GM21717 (cell line): Measurements from ENCODE around the gene PAM.
"Not testable (repeated sequence)": the region's sequence is repeated elsewhere in the genome, so short reads cannot be mapped to it uniquely, and the experiment has no call there.

Experiments used
- ATAC-seq: cut with Tn5 transposase; IDR thresholded peaks from one replicate; pipeline ENCODE4 v1.9.1; 2021; ENCODE audit warnings: mild to moderate bottlenecking, moderate library complexity; ENCODE audit not compliant: unreplicated experiment

Gene PAM

GRCh38 chr5:102981957-102982635 lies 227.0 kb downstream of the PAM start:
- no peak for ATAC-seq

GRCh38 chr5:102986074-102986473 lies 231.0 kb downstream of the PAM start:
- ATAC-seq: no peak

- no peak for ATAC-seq
These were observed 233.4 kb downstream of the PAM start for GRCh38 chr5:102988459-102988858.

GRCh38 chr5:102991802-102992201 lies 236.7 kb downstream of the PAM start:
- ATAC-seq: no peak

GRCh38 chr5:102996011-102996575 lies 241.0 kb downstream of the PAM start:
- no peak for ATAC-seq

- ATAC-seq: no peak
These were observed 243.1 kb downstream of the PAM start for GRCh38 chr5:102998224-102998623.

- no peak for ATAC-seq
These were observed 244.1 kb downstream of the PAM start for GRCh38 chr5:102999191-102999590.

GRCh38 chr5:102999621-103000020 lies 244.5 kb downstream of the PAM start:
- not testable (repeated sequence) for ATAC-seq

- no peak for ATAC-seq
These were observed 245.0 kb downstream of the PAM start for GRCh38 chr5:103000089-103000488.

- no peak for ATAC-seq
These were observed 248.8 kb downstream of the PAM start for GRCh38 chr5:103003872-103004271.

- ATAC-seq: no peak
These were observed 250.2 kb downstream of the PAM start for GRCh38 chr5:103005276-103005675.

GRCh38 chr5:103006921-103007320 lies 251.8 kb downstream of the PAM start:
- ATAC-seq: no peak

- no peak for ATAC-seq
These were observed 255.1 kb downstream of the PAM start for GRCh38 chr5:103010168-103010567.

GRCh38 chr5:103013933-103014552 lies 258.9 kb downstream of the PAM start:
- ATAC-seq: no peak

- ATAC-seq: no peak
These were observed 259.9 kb downstream of the PAM start for GRCh38 chr5:103014983-103015382.

GRCh38 chr5:103016167-103016566 lies 261.1 kb downstream of the PAM start:
- ATAC-seq: no peak

- no peak for ATAC-seq
These were observed 264.7 kb downstream of the PAM start for GRCh38 chr5:103019804-103020203.

- peak; percentile 72 for ATAC-seq
These were observed 266.2 kb downstream of the PAM start for GRCh38 chr5:103021314-103021713.

GRCh38 chr5:103027267-103027666 lies 272.2 kb downstream of the PAM start:
- ATAC-seq: no peak

GRCh38 chr5:103031607-103032006 lies 276.5 kb downstream of the PAM start:
- ATAC-seq: no peak

- ATAC-seq: no peak
These were observed 278.6 kb downstream of the PAM start for GRCh38 chr5:103033696-103034095.

GRCh38 chr5:103034662-103035392 lies 279.7 kb downstream of the PAM start:
- ATAC-seq: no peak
